Liver (tissue), 9 donors: Measurements from ENCODE around the gene PNLIP. TPM values are rescaled to one million over a fixed set of nuclear protein-coding genes. Genes with fewer than 3 reads are reported as not detected.

Experiments
- DNase-seq: peaks from one replicate; pipeline ENCODE4 v3.0.0-alpha.2; 2017; ENCODE audit warnings: low spot score
- H3K27ac ChIP-seq, 2 donors: one replicate each; pipeline ENCODE4 v1.7.0; 2013; ENCODE audit warnings: inconsistent platforms in 2 of 2, low read length in 2 of 2, control low read depth in 1 of 2, low read depth in 1 of 2, mild to moderate bottlenecking in 1 of 2
- H3K27me3 ChIP-seq, 4 donors: one replicate each; pipeline versions ENCODE4 v1.6.1 to v1.7.0; 2013; ENCODE audit warnings: low read length in 3 of 4, inconsistent platforms in 1 of 4, mild to moderate bottlenecking in 1 of 4, moderate library complexity in 1 of 4; ENCODE audit not compliant: control insufficient read depth in 4 of 4, insufficient read depth in 4 of 4
- H3K36me3 ChIP-seq, 4 donors: one replicate each; pipeline versions ENCODE4 v1.6.1 to v1.7.0; 2013; ENCODE audit warnings: low read length in 3 of 4, mild to moderate bottlenecking in 3 of 4, low read depth in 1 of 4, moderate library complexity in 1 of 4; ENCODE audit not compliant: control insufficient read depth in 4 of 4, insufficient read depth in 3 of 4
- H3K4me1 ChIP-seq, 4 donors: one replicate each; pipeline versions ENCODE4 v1.6.1 to v1.7.0; 2013; ENCODE audit warnings: low read length in 3 of 4, mild to moderate bottlenecking in 3 of 4, moderate library complexity in 1 of 4; ENCODE audit not compliant: control insufficient read depth in 4 of 4, insufficient read depth in 4 of 4
- H3K4me3 ChIP-seq, 3 donors: one replicate each; pipeline versions ENCODE4 v1.6.1 to v1.7.0; 2013; ENCODE audit warnings: low read length in 3 of 3, control low read depth in 1 of 3, low read depth in 1 of 3, mild to moderate bottlenecking in 1 of 3
- H3K9ac ChIP-seq, 2 donors: one replicate each; pipeline ENCODE4 v1.7.0; 2013; ENCODE audit warnings: low read length in 2 of 2, mild to moderate bottlenecking in 2 of 2, moderate library complexity in 2 of 2, control low read depth in 1 of 2, low read depth in 1 of 2
- H3K9me3 ChIP-seq, 4 donors: one replicate each; pipeline versions ENCODE4 v1.6.1 to v1.7.0; 2013; ENCODE audit warnings: low read length in 3 of 4; ENCODE audit not compliant: control insufficient read depth in 4 of 4
- EGR1 ChIP-seq, 2 donors: IDR thresholded peaks; 2 replicates each; pipeline ENCODE4 v1.6.1; 2016 to 2018; ENCODE audit warnings: antibody characterized with exemption in 2 of 2, low read depth in 2 of 2
- FOXA2 ChIP-seq: IDR thresholded peaks from 2 replicates; pipeline ENCODE4 v1.6.1; 2016; ENCODE audit warnings: antibody characterized with exemption
- GABPA ChIP-seq, 2 donors: IDR thresholded peaks in 1 of 2; conservative IDR thresholded peaks in 1 of 2; 2 replicates each; pipeline ENCODE4 v1.6.1; 2016; ENCODE audit warnings: antibody characterized with exemption in 2 of 2, mild to moderate bottlenecking in 1 of 2, moderate library complexity in 1 of 2
- HNF4A ChIP-seq, 2 donors: conservative IDR thresholded peaks; 2 replicates each; pipeline ENCODE4 v1.6.1; 2016; ENCODE audit warnings: antibody characterized with exemption in 2 of 2, mild to moderate bottlenecking in 2 of 2
- HNF4G ChIP-seq: IDR thresholded peaks from 2 replicates; pipeline ENCODE4 v1.6.1; 2016; ENCODE audit warnings: antibody characterized with exemption
- JUND ChIP-seq, 2 donors: IDR thresholded peaks; 2 replicates each; pipeline ENCODE4 v1.6.1; 2016; ENCODE audit warnings: antibody characterized with exemption in 2 of 2
- MAX ChIP-seq: IDR thresholded peaks from 2 replicates; pipeline ENCODE4 v1.6.1; 2016; ENCODE audit warnings: antibody characterized with exemption
- NR2F2 ChIP-seq: IDR thresholded peaks from 2 replicates; pipeline ENCODE4 v1.6.1; 2016; ENCODE audit warnings: antibody characterized with exemption
- RAD21 ChIP-seq, 2 donors: IDR thresholded peaks; 2 replicates each; pipeline ENCODE4 v1.6.1; 2016; ENCODE audit warnings: antibody characterized with exemption in 2 of 2, mild to moderate bottlenecking in 2 of 2
- RXRA ChIP-seq, 2 donors: IDR thresholded peaks; 2 replicates each; pipeline ENCODE4 v1.6.1; 2017 to 2018; ENCODE audit warnings: antibody characterized with exemption in 2 of 2, mild to moderate bottlenecking in 1 of 2
- SP1 ChIP-seq: IDR thresholded peaks from 2 replicates; pipeline ENCODE4 v1.6.1; 2018; ENCODE audit warnings: antibody characterized with exemption, mild to moderate bottlenecking
- TAF1 ChIP-seq: conservative IDR thresholded peaks from 2 replicates; pipeline ENCODE4 v1.6.1; 2016; ENCODE audit warnings: antibody characterized with exemption, mild to moderate bottlenecking
- YY1 ChIP-seq: IDR thresholded peaks from 2 replicates; pipeline ENCODE4 v1.6.1; 2016; ENCODE audit warnings: antibody characterized with exemption, mild to moderate bottlenecking
- ZBTB33 ChIP-seq: IDR thresholded peaks from 2 replicates; pipeline ENCODE4 v1.6.1; 2016; ENCODE audit warnings: antibody characterized with exemption
- WGBS: extraction: QIAGEN DNeasy Blood & Tissue Kit; methylation state at CpG from one replicate; pipeline ENCODE4 v1.1.7; 2013; 5-methylcytosine and 5-hydroxymethylcytosine counted together
- polyA plus RNA-seq, 2 donors: library from polyadenylated mRNA; stranded (reverse) in 1 of 2; unstranded in 1 of 2; fragments of 200-250 nt in 1 of 2; fragments of >200 nt in 1 of 2; fragmentation: Nextera tagmentation in 1 of 2; extraction: Ambion mirVana in 1 of 2; gene quantifications; one replicate each; pipeline versions ENCODE4 v1.2.1 to v1.2.3, GENCODE V29; 2013 to 2015
- total RNA-seq, 2 donors: library from RNA; depleted of rRNA; stranded (reverse); fragments of >200 nt; gene quantifications; one replicate each; pipeline ENCODE4 v1.2.3, GENCODE V29; 2014
- TF ChIP-seq, protein P1 (sequence below): fragments of 150-350 bp; IDR thresholded peaks from 2 replicates; pipeline ENCODE4 v1.5.1; 2017; ENCODE audit warnings: improper control_type of control experiment, low read depth, low read length; ENCODE audit not compliant: missing input control
- TF ChIP-seq, protein P2 (sequence below): IDR thresholded peaks from 2 replicates; pipeline ENCODE4 v1.6.1; 2016; ENCODE audit warnings: antibody characterized with exemption
- TF ChIP-seq, protein P3 (sequence below): IDR thresholded peaks from 2 replicates; pipeline ENCODE4 v1.6.1; 2016; ENCODE audit warnings: antibody characterized with exemption, mild to moderate bottlenecking
- donor health status: healthy.
- donor health status: healthy.
- donor health status: healthy.
- donor health status: healthy.
- donor health status: healthy.

Gene PNLIP
- total RNA-seq (under 1 TPM in 1 of 2 donors, not detected in 1; 0.14 TPM), polyA plus RNA-seq (not detected)

GRCh38 chr10:116545756-116546155, at the start of gene PNLIP:
Gene PNLIP (plus strand): TSS chr10:116545931. CDS start chr10:116546093, 162 bp downstream.
- TF ChIP-seq RAD21 (IDR thresholded peaks at IDR 0.05) (no peak), JUND (IDR thresholded peaks at IDR 0.05) (no peak), SP1 (no peak), HNF4G (no peak), ZBTB33 (no peak), HNF4A (conservative IDR thresholded peaks at IDR 0.05) (no peak), TAF1 (no peak), EGR1 (IDR thresholded peaks at IDR 0.05; ENCODE audit: low read depth in 2 of 2) (no peak), RXRA (IDR thresholded peaks at IDR 0.05) (no peak), MAX (no peak), FOXA2 (no peak)
- TF ChIP-seq, protein P1, sequence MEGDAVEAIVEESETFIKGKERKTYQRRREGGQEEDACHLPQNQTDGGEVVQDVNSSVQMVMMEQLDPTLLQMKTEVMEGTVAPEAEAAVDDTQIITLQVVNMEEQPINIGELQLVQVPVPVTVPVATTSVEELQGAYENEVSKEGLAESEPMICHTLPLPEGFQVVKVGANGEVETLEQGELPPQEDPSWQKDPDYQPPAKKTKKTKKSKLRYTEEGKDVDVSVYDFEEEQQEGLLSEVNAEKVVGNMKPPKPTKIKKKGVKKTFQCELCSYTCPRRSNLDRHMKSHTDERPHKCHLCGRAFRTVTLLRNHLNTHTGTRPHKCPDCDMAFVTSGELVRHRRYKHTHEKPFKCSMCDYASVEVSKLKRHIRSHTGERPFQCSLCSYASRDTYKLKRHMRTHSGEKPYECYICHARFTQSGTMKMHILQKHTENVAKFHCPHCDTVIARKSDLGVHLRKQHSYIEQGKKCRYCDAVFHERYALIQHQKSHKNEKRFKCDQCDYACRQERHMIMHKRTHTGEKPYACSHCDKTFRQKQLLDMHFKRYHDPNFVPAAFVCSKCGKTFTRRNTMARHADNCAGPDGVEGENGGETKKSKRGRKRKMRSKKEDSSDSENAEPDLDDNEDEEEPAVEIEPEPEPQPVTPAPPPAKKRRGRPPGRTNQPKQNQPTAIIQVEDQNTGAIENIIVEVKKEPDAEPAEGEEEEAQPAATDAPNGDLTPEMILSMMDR, result no peak
- TF ChIP-seq, protein P2, sequence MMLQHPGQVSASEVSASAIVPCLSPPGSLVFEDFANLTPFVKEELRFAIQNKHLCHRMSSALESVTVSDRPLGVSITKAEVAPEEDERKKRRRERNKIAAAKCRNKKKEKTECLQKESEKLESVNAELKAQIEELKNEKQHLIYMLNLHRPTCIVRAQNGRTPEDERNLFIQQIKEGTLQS, result no peak
- TF ChIP-seq, protein P3, sequence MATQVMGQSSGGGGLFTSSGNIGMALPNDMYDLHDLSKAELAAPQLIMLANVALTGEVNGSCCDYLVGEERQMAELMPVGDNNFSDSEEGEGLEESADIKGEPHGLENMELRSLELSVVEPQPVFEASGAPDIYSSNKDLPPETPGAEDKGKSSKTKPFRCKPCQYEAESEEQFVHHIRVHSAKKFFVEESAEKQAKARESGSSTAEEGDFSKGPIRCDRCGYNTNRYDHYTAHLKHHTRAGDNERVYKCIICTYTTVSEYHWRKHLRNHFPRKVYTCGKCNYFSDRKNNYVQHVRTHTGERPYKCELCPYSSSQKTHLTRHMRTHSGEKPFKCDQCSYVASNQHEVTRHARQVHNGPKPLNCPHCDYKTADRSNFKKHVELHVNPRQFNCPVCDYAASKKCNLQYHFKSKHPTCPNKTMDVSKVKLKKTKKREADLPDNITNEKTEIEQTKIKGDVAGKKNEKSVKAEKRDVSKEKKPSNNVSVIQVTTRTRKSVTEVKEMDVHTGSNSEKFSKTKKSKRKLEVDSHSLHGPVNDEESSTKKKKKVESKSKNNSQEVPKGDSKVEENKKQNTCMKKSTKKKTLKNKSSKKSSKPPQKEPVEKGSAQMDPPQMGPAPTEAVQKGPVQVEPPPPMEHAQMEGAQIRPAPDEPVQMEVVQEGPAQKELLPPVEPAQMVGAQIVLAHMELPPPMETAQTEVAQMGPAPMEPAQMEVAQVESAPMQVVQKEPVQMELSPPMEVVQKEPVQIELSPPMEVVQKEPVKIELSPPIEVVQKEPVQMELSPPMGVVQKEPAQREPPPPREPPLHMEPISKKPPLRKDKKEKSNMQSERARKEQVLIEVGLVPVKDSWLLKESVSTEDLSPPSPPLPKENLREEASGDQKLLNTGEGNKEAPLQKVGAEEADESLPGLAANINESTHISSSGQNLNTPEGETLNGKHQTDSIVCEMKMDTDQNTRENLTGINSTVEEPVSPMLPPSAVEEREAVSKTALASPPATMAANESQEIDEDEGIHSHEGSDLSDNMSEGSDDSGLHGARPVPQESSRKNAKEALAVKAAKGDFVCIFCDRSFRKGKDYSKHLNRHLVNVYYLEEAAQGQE, result no peak
- Histone ChIP-seq H3K9me3 (no peaks in the 10 kb centered on the region), H3K4me1 (no peaks in the 10 kb centered on the region), H3K4me3 (no peak within 1 kb of the TSS), H3K27me3 (no peaks in the 10 kb centered on the region), H3K36me3 (no peaks in the 10 kb centered on the region), H3K9ac (no peak within 1 kb of the TSS), H3K27ac (no peak within 1 kb of the TSS)
- DNase-seq, result no peak
- WGBS, result 85% methylated on average over 8 of the region's 8 CpGs

DNA sequence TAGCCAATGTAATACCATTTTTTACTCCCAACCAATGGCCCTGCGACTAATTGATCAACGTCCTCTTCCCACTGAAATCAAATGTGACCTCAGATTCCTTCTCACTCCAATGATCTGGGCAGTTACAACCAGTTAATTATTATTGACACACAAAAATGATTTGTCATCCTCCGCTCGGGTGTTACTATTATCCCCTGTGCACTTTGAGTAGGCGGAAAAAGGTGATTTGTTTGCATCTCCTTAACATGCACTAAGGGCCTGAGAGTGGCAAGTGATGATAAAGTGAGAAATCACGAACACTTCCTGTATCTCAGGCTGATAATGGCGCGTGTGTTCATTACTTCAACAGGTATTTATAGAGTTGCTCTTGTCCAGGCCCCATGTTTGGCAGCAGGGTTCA, 40.9 kb upstream of the PNLIP start:
- DNase-seq, result no peak
- 68% methylated on average over 8 of the region's 8 CpGs for WGBS
- TF ChIP-seq, protein P2, result no peak
- no peak for TF ChIP-seq YY1
- no peak for TF ChIP-seq GABPA (IDR thresholded peaks at IDR 0.05 in 1 of 2, conservative IDR thresholded peaks at IDR 0.05 in 1 of 2)
- TF ChIP-seq ZBTB33, result no peak
- no peak for TF ChIP-seq RXRA (IDR thresholded peaks at IDR 0.05)
- TF ChIP-seq HNF4G, result no peak
- no peak for TF ChIP-seq FOXA2
- TF ChIP-seq, protein P1, result no peak
- no peak for TF ChIP-seq NR2F2
- TF ChIP-seq HNF4A (conservative IDR thresholded peaks at IDR 0.05), result no peak
- Histone ChIP-seq H3K4me1 (no peaks in the 10 kb centered on the region), H3K36me3 (no peaks in the 10 kb centered on the region), H3K9me3 (no peaks in the 10 kb centered on the region), H3K27me3 (no peaks in the 10 kb centered on the region), H3K27ac (no peak overlapping the region), H3K9ac (no peak overlapping the region), H3K4me3 (no peak overlapping the region)
